GM21360 (cell line): ENCODE results near the gene ARL2BP.
A peak's percentile ranks its signal among the peaks of the same experiment; 100 is the strongest.

ENCODE experiments used
- ATAC-seq: cut with Tn5 transposase; IDR thresholded peaks from one replicate; pipeline ENCODE4 v1.9.1; 2021; ENCODE audit warnings: mild to moderate bottlenecking, moderate library complexity; ENCODE audit not compliant: unreplicated experiment

ARL2BP gene

GRCh38 chr16:57235128-57236021, 9.7 kb upstream of the ARL2BP start:
- no peak for ATAC-seq

GRCh38 chr16:57236022-57236350, 9.1 kb upstream of the ARL2BP start:
- ATAC-seq = no peak

- no peak for ATAC-seq
Observed at GRCh38 chr16:57238682-57239081, 6.4 kb upstream of the ARL2BP start.

GRCh38 chr16:57239107-57239506, 6.0 kb upstream of the ARL2BP start:
- no peak for ATAC-seq

- ATAC-seq = no peak
Observed at GRCh38 chr16:57240851-57241250, 4.2 kb upstream of the ARL2BP start.

GRCh38 chr16:57242650-57243049, 2.4 kb upstream of the ARL2BP start:
- ATAC-seq = no peak

GRCh38 chr16:57244463-57244766, 644 bp upstream of the ARL2BP start:
- peak; percentile 35 for ATAC-seq

- ATAC-seq = peak; percentile 28
Observed at GRCh38 chr16:57245472-57246113, 534 bp downstream of the ARL2BP start.

- no peak for ATAC-seq
Observed at GRCh38 chr16:57251352-57251751, 6.3 kb downstream of the ARL2BP start.

GRCh38 chr16:57252148-57252721, 7.2 kb downstream of the ARL2BP start:
- ATAC-seq = no peak

- ATAC-seq = no peak
Observed at GRCh38 chr16:57253466-57253865, 8.4 kb downstream of the ARL2BP start.

- ATAC-seq = no peak
Observed at GRCh38 chr16:57255686-57256415, 10.8 kb downstream of the ARL2BP start.

GRCh38 chr16:57256601-57257395, 11.7 kb downstream of the ARL2BP start:
- no peak for ATAC-seq

- ATAC-seq = no peak
Observed at GRCh38 chr16:57257455-57258070, 12.5 kb downstream of the ARL2BP start.

- ATAC-seq = no peak
Observed at GRCh38 chr16:57258226-57258909, 13.3 kb downstream of the ARL2BP start.

GRCh38 chr16:57258910-57259475, 13.9 kb downstream of the ARL2BP start:
- no peak for ATAC-seq

GRCh38 chr16:57260294-57260929, 15.4 kb downstream of the ARL2BP start:
- ATAC-seq = no peak

- ATAC-seq = no peak
Observed at GRCh38 chr16:57261806-57262205, 16.7 kb downstream of the ARL2BP start.
